Stimulated activated CD4-positive, alpha-beta T cell treated with anti-CD3 and anti-CD28 coated beads, Interleukin-2, amount 100 ng/mL, for 48 hours (primary cell): Measurements from ENCODE around the gene RAPSN.
A peak's percentile ranks its signal among the peaks of the same experiment; 100 is the strongest.

ENCODE experiments used
- DNase-seq, 2 donors: peaks; one replicate each; pipeline ENCODE4 v3.0.0-alpha.2; 2020

The RAPSN gene

DNA sequence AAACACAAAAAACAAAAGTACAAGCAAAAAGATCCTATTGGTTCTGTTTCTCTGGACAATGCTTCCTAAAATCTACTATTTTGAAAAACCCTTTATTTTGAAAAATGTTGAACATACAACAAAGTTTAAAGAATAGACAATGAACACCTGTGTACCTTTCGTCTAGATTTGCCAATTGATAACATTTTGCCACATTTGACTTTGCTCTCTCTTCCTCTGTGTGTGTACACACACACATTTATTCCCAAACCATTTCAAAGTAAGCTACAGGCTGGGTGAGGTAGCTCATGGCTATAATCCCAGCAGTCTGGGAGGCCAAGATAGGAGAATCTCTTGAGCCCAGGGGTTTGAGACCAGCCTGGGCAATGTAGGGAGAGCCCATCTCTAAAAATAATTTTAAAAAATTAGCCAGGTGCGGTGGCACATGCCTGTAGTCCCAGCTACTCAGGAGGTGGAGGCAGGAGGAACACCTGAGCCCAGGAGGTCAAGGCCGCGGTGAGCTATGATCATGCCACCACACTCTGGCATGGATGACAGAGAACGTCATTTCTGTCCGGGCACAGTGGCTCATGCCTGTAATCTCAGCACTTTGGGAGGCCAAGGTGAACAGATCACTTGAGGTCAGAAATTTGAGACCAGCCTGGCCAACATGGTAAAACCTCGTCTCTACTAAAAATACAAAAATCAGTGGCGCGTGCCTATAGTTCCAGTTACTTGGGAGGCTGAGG lies 17.4 kb downstream of the RAPSN start:
- no peak for DNase-seq

DNA sequence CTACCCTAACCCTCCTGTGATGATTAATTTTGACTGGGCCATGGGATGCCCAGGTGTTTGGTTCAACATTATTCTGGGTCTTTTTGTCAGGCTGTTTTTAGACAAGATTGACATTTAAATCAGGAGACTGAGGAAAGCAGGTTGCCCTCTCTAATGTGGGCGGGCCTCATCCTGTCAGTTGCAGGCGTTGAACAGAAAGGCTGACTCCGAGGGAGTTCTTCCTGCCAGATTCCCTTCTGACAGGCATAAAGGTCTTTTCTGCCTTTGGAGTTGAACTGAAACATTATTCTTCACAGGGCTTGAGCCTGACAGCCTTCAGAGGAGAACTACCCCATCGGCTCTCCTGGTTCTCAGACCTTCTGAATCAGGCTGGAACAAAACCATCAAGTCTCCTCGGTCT lies 18.4 kb downstream of the RAPSN start:
- no peak for DNase-seq

DNA sequence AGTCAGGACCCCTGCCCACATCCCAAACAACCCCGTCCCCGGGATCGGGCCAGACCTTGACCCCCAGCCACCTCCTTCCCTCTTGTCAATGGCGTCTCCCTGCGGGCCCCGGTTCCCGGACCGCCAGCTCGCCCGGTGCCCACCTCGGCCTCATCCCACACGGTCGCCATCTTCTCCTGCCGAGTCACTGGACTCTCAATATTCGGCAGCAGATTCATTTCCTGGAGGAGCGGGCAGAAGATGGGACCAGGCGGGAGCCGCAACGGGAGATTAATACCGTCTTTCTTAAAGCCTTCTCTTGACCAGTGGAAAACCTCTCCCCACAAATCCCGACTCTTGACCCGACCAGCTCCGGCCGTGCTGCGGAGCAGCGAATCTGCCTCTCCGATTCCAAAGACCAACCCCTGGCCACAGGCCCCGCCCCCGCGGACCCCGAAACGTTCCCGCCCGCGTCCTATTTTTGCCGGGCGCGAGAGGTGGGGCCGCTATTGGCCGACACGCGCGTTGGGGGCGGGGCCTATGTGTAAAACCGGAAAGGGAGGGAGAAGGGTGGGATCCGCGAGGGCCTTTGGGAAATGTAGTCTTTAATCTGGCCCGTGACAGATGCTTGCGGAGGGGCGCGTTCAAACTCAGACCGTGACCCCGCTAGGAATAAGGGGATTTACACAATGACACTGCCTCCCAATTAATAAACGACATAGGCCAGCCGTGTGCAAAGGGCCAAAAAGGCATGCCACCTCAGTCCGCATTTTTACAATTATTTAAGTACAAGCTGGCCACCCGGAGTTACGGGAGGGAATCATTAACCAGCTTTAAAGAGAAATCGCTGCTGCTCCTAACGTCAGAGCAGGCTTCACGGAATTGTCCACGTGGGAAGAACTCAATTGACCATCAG lies 22.6 kb downstream of the RAPSN start, which contains the start of gene PSMC3:
PSMC3 (minus strand) TSS at position 378 of the 895 bp plus-strand sequence; CDS start at position 218, 160 bp downstream.
- peak; percentile 99 to 100 for DNase-seq

DNA sequence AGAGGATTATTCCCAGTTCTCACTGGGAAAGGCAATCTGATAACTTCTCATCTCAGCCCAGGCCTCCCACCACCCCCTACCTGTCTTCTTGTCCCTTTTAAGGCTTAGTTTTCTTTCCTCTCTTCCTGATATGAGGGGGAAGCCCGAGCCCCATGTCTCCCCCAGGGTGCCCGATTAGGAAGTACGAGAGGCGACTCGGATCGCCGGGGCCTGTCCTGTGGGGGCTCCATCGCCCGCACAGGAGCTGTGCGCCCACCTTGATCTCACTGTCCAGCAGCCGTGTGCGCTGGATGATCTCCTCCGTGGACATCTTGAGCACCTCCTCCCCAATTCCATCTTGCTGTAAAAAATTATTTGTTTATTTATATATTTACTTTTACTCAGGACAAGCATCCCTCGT lies 23.3 kb downstream of the RAPSN start:
- no peak for DNase-seq

DNA sequence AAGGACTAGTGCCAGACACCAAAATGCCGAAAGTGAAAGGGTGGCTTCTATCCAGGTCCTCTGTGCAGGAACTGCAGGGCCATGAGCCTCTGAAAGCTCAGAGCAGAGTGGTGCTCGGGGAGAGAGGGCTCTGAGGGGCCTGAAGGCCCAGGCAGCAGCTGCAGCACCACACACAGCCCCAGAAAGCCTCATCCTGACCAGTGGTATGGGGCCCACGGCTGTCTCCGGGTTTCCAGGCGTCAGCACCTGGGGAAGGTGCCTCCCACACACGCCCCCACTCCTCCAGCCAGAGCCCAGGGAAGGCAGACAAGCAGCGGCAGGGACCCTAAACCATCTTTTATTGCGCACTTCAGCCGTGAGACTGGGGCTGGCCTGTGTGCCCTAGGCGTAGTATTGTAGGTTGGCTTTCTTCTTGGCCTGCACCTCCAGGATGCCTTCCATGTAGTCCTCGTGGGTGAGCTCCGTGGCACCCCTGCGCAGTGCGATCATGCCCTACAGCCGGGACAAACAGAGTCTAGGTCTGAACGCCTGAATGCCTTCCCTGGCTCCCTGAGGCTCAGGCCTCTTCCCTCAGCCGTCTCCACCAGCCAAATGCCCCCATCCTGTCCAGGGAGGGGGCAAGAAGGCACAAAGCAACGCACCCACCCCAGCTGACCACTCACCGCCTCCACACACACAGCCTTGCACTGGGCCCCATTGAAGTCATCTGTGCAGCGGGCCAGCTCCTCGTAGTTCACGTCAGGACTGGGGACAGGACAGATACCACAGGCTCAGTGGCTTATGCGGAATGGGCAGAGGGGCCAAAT lies 30.3 kb downstream of the RAPSN start:
- DNase-seq: no peak

DNA sequence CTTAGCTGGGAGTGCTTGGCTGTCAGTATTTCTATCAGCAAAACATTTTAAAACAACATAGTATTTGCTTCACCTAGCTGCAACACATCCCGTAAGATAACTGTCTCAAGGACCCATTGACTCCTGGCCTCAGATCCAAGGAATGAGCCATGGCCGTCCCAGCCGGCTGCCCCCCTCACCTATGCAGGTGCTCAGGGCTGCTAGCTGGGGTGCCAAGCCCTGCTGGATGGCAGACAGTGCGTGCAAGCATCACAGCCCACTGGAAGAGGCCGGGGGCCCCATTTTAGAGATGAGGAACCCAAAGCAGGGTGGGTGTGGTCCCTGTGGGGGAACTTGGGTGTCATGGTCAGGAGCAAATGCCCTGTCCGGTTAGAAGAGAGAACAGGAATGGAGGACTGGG lies 31.2 kb downstream of the RAPSN start:
- DNase-seq: no peak

DNA sequence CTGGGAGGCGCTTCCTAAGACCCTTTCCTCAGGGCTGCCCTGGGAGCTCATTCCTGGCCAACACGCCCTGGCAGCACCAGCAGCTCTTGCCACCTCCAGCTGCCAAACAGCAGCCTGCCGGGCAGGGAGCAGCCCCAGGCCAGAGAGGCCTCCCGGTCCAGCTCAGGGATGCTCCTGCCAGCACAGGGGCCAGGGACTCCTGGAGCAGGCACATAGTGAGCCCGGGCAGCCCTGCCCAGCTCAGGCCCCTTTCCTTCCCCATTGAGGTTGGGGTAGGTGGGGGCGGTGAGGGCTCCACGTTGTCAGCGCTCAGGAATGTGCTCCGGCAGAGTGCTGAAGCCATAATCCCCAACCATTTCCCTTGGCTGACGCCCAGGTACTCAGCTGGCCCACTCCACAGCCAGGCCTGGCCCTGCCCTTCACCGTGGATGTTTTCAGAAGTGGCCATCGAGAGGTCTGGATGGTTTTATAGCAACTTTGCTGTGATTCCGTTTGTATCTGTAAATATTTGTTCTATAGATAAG lies 32.9 kb downstream of the RAPSN start:
- no peak for DNase-seq

DNA sequence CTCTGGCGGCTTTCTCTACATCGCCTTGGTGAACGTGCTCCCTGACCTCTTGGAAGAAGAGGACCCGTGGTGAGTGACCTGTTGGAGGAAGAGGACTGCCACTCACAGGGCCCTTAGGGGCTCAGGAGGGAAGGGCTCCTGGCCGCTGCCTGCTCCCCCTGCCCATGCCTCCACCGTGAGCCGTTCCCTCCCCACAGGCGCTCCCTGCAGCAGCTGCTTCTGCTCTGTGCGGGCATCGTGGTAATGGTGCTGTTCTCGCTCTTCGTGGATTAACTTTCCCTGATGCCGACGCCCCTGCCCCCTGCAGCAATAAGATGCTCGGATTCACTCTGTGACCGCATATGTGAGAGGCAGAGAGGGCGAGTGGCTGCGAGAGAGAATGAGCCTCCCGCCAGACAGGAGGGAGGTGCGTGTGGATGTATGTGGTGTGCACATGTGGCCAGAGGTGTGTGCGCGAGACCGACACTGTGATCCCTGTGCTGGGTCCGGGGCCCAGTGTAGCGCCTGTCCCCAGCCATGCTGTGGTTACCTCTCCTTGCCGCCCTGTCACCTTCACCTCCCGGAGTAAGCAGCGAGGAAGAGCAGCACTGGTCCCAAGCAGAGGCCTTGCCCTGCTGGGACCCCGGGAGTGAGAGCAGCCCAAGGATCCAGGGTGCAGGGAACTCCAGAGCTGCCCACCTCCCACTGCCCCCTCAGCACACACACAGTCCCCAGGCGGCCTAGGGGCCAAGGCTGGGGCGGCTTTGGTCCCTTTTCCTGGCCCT lies 33.7 kb downstream of the RAPSN start:
- DNase-seq: no peak

DNA sequence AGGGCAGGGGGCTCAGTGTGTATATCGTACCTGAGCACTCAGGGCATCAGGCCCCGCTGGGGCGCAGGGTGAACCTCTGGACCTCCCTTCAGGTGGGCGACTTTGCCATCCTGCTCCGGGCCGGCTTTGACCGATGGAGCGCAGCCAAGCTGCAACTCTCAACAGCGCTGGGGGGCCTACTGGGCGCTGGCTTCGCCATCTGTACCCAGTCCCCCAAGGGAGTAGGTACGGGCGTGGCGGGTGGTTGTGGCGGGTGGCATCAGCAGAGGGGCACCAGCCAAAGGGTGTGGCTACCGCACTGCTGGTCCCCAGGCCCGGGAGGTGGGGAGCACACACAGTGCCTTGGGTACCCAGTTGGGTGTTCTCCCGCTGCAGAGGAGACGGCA lies 34.3 kb downstream of the RAPSN start:
- no peak for DNase-seq

DNA sequence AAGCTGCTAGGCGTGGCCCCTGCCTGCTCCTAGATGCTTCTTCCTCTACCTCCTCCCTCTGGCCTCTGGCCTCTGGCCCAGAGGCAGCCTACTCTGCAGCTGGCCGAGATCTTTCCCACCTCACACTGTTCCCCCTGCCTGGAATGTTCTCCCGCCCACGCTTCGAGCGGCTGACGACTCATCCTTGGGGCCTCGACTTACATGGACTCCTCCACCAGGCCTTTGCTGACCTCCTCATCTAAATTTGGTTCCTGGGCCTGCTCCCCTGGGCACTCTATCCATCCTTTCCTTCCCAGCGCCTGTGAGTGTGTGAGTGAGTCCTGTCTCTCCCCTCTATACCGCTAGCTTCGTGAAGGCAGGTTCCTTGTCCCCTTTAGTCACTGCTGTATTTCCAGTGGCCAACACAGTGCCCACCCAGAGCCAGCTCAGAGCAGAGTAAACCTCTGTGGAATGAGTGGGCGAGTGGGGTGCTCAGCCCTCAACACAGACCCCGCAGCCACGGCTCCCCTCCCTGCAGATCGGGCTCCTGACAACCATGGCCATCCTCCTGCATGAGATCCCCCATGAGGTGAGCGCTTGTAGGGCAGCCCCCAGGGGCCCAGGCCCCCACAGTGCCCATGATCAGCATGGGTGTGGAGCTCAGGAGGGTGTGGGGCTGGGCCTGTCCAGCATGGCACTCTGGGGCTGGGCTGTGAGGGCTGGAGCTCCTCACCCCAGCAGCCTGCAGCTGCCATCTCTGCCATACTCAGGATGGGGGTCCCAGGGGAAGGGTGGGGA lies 34.8 kb downstream of the RAPSN start:
- no peak for DNase-seq

DNA sequence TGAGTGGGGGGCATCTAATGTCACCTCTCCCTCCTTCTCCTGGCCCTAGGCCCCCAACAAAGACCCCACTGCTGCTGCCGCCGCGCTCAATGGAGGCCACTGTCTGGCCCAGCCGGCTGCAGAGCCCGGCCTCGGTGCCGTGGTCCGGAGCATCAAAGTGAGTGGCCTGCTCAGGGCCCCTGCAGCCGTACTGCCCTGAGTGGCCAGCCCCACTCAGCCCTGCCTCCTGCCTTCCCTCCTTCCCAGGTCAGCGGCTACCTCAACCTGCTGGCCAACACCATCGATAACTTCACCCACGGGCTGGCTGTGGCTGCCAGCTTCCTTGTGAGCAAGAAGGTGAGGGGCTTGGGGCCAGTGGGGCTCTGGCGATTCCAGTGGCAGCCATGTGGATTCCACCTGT lies 35.6 kb downstream of the RAPSN start:
- DNase-seq: no peak

DNA sequence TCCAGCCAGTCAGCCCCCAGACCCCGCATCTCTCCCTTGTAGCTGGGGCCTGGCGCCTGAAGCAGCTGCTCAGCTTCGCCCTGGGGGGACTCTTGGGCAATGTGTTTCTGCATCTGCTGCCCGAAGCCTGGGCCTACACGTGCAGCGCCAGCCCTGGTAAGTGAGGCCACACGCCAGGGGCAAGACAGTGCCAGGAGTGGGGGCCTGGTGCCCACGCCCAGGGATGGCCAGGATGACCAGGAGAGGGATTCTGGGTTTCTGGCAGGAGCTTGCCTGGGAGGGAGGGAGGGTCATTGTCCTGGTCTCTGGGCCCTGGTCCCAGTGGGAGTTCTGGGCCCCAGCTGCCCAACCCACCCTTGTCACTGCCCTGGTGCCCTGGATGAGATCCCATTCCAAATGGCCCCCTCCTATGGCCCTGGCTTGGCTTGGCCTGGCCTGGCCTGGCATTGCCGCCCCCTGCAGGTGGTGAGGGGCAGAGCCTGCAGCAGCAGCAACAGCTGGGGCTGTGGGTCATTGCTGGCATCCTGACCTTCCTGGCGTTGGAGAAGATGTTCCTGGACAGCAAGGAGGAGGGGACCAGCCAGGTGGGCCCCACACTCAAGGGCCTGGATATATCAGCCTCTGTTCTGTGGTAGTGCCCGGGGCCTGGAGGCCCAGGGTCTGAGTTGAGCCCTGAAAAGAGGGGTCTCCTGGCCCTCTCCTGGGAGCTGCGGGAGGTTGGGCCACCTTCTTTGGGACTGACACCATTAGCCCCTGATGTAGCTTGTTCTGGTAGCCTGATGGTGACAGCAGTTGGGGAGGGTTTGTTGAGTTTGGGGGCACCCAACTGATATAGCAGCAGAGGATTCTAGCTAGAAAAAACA lies 36.8 kb downstream of the RAPSN start:
- peak; percentile 62 for DNase-seq

DNA sequence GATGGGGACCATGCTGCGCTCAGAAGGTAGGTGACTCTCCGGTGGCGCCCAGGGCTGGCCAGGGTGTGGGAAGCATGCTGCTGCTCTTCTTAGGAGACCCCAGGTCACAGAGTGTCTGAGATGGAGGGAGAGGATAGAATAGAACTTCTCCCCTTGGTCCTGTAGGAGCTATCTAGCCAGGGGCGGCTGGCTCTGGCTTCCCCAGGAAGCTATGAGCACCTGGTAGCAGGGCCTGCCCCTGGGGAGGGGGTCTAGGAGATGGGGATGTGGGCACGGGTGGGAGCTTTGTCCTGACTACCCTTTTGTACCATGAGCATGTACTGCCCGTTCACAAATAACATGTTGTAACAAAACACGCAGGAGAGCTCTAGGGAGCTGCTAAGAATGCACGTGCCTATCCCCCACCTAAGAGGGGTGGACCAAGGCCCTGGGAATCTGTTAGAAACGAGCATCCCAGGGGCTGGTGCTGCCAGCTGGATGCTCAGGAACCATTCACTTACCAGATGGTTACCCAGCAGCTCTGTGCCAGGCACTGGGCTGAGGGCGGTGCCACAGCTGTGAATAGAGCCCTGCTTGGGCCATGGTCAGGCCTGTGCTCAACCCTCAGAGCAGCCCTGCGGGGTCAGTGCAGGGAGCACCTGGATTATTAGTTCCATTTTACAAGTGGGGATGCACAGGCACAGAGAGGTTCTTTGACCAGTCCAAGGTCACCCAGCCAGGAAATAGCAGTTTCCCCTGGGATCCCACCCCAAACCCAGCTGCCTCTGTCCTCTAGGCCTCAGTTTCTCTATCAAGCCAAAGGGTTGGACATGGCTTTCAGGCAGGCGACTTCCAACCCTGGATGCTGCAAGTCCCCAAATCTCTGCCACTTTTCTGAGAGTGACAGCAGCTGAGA lies 38.3 kb downstream of the RAPSN start:
- DNase-seq: no peak

DNA sequence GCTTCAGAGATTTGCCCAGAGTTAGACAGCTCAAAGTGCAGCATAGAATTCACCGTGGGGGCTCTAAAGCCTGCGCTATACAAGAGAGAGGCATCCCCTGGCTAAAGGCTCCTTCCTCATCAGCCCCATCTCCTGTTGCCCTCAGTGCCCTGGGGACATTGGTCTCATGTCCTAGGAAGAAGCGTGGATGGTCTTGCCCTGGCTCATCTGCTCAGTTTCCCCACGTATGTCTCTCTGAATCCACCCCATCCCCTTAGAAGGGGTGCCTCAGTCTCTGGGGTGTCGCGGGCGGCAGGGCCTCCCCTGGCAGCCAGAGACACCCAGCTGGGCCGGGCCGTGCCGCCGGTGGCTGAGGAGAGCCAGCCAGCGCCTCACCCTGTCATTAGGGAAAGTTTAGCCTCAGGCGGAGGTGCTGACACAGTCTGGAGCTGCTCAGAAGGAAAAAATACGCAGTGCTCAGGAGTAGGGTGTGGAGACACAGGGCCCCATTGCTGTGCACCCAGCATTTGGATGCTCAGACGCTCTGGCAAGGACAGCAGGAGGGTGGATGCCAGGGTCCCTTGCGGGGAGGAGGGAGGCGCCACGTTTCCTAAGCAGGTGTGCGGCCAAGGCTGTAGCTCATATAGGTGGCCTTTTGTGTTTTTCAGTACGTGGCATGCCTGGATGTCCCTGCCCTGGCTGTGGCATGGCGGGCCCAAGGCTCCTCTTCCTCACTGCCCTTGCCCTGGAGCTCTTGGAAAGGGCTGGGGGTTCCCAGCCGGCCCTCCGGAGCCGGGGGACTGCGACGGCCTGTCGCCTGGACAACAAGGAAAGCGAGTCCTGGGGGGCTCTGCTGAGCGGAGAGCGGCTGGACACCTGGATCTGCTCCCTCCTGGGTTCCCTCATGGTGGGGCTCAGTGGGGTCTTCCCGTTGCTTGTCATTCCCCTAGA lies 39.2 kb downstream of the RAPSN start:
- DNase-seq: no peak

DNA sequence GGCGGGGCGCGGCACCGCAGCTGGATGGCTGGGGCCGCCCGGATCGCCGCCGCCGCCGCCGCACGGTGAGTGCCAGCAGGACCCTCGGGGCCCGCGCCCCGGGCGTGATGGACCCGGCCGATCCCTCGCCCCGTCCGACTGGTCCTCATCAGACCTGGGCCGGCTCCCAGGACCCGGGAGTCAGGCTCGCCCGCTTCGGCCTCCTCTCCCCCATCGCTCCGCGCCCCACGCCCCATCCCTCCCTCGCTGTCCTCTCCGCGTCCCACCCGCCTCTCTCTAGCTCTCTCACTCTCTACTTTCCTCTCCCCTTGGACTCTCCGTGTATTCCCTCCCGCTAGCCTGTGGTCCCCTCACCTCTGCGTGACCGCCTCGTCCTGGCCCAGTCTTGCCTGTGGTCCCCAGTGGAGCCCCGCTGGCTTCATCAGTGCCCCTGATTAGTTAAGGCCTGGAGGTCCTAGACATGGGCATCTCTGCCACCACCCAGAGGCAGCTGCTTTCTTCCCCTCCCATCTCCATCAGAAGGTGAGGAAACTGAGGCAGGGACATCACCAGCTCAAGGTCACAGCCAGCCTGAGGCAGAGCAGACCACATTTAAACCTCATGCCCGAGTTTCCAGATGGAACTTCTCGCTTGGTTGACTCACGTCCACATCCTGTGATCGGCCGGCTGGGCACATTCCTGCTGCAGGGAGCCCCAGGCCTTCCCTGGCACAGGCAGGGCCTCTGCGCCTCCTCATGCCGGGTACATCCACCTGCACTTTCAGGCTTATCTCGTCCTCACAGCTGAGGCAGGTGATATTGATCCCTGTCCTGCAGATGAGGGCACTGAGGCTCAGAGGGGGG lies 40.1 kb downstream of the RAPSN start:
- DNase-seq: no peak

DNA sequence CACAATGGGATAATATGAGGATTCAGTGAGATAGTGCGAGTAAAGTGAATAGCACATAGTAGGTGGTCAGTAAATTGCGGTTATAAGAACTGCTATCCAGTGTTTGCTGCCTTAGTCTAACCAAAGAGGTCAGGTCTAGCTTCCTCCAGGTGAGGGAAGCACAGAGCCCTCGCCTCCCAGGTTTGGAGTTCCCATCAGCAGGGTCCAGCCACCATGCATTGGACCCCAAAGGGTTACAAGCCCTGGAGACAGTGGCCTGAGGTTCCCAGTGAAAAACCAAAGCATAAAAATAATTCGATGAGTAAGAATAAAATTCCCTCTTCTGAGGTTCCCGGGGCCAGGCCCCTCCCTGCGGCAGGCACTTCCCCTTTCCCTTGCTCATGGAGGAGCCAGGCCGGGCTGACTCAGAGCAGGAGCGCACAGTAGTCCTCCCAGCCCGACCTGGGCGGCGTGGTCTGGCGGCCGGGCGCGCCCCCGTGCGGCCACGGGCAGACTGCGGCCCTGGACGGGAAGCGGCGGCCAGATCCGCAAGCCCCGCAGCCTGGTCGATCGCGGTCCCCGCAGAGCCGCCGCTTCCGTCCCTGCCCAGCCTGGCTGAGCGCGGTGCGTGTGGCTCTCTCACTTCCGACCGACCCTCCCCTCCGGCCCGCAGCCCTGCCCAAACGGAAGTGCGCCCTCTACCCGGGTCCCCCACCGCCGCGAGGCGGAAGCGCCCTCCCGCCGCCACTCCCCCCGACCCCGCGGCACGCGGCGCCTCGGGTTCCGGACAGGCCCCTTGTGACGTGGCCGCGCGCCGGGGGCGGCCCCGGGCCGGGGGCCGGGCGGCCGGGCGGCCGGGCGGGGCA lies 41.0 kb downstream of the RAPSN start, which contains the start of gene SLC39A13:
SLC39A13 (plus strand) TSS at position 845 of the 845 bp plus-strand sequence. CDS start 1,505 bp downstream, outside the sequence.
- DNase-seq: peak; percentile 92 to 95
